DND-41 (cell line): ENCODE measurements around the gene PLPPR1.

Experiments used
- ATAC-seq: fragments of 200-7000 bp; cut with Tn5 transposase; 3 replicates; pipeline ENCODE4 v1.9.1; 2021; ENCODE audit warnings: low read depth; ENCODE audit not compliant: insufficient read depth
- DNase-seq: peaks from one replicate; pipeline ENCODE4 v3.0.0-alpha.2; 2020
- H2AFZ ChIP-seq: 2 replicates; pipeline ENCODE4 v1.6.0; 2012; ENCODE audit warnings: low read depth, low read length
- H3K27ac ChIP-seq: 2 replicates; pipeline ENCODE4 v1.5.1; 2012; ENCODE audit warnings: low read length, inconsistent platforms
- H3K27me3 ChIP-seq: fragments of 200-600 bp; sonication (generic); 2 replicates; pipeline ENCODE4 v1.6.0; 2012; ENCODE audit warnings: low read length, mild to moderate bottlenecking, inconsistent platforms; ENCODE audit not compliant: insufficient read depth, poor library complexity
- H3K36me3 ChIP-seq: 2 replicates; pipeline ENCODE4 v1.5.1; 2012; ENCODE audit warnings: low read length, inconsistent platforms; ENCODE audit not compliant: insufficient read depth
- H3K4me1 ChIP-seq: 2 replicates; pipeline ENCODE4 v1.5.1; 2012; ENCODE audit warnings: mild to moderate bottlenecking, low read length; ENCODE audit not compliant: insufficient read depth
- H3K4me2 ChIP-seq: 2 replicates; pipeline ENCODE4 v1.6.0; 2012; ENCODE audit warnings: mild to moderate bottlenecking, moderate library complexity, low read length, inconsistent platforms; ENCODE audit not compliant: insufficient read depth
- H3K4me3 ChIP-seq, 2 experiments: fragments of 200-600 bp in 1 of 2; shearing (Covaris generic) in 1 of 2; 2 replicates each; pipeline ENCODE4 v1.5.1; 2012 to 2016; ENCODE audit warnings: inconsistent platforms in 2 of 2, low read length in 2 of 2, mild to moderate bottlenecking in 2 of 2, low read depth in 1 of 2, moderate library complexity in 1 of 2
- H3K79me2 ChIP-seq: 2 replicates; pipeline ENCODE4 v1.6.0; 2012; ENCODE audit warnings: low read length, inconsistent platforms; ENCODE audit not compliant: insufficient read depth
- H3K9ac ChIP-seq: 2 replicates; pipeline ENCODE4 v1.6.0; 2012; ENCODE audit warnings: low read depth, mild to moderate bottlenecking, inconsistent platforms, low read length, moderate library complexity
- H3K9me3 ChIP-seq: 2 replicates; pipeline ENCODE4 v1.5.1; 2012; ENCODE audit warnings: low read length, moderate library complexity, mild to moderate bottlenecking, inconsistent platforms; ENCODE audit not compliant: insufficient read depth, severe bottlenecking
- H4K20me1 ChIP-seq: 2 replicates; pipeline ENCODE4 v1.6.0; 2012; ENCODE audit warnings: low read length; ENCODE audit not compliant: insufficient read depth
- EZH2 ChIP-seq: IDR thresholded peaks from 3 replicates; pipeline ENCODE4 v1.6.1; 2012; ENCODE audit warnings: borderline replicate concordance, low read depth, mild to moderate bottlenecking, moderate library complexity, low read length, inconsistent platforms; ENCODE audit not compliant: severe bottlenecking
- TF ChIP-seq, protein P1 (sequence below): IDR thresholded peaks from 2 replicates; pipeline ENCODE4 v1.5.1; 2012; ENCODE audit warnings: borderline replicate concordance, low read length, moderate library complexity, mild to moderate bottlenecking; ENCODE audit not compliant: poor library complexity, severe bottlenecking; ENCODE audit errors: extremely low read depth

The PLPPR1 gene

DNA sequence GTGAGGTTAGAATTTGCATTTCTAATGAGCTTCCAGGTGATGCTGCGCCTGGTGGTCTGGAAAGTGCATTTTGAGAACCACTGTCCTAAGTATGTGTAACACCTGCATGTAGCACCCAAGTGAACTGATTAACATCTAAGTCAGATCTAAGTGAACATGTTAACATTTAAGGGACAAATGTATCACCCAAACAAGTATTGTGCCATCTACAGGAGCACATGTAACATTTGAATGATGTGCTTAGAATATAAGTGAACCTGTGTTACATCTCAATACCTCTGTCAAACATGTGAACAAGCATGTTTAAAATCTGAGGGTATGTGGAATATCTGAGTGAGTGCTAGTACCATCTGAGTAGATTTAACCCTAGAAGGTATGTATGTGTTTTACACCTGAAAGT lies 68.7 kb downstream of the PLPPR1 start:
- H2AFZ ChIP-seq = no peak overlapping the region
- H3K4me2 ChIP-seq = no peak overlapping the region
- no peak for TF ChIP-seq EZH2
- TF ChIP-seq, protein P1, sequence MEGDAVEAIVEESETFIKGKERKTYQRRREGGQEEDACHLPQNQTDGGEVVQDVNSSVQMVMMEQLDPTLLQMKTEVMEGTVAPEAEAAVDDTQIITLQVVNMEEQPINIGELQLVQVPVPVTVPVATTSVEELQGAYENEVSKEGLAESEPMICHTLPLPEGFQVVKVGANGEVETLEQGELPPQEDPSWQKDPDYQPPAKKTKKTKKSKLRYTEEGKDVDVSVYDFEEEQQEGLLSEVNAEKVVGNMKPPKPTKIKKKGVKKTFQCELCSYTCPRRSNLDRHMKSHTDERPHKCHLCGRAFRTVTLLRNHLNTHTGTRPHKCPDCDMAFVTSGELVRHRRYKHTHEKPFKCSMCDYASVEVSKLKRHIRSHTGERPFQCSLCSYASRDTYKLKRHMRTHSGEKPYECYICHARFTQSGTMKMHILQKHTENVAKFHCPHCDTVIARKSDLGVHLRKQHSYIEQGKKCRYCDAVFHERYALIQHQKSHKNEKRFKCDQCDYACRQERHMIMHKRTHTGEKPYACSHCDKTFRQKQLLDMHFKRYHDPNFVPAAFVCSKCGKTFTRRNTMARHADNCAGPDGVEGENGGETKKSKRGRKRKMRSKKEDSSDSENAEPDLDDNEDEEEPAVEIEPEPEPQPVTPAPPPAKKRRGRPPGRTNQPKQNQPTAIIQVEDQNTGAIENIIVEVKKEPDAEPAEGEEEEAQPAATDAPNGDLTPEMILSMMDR = no peak
- no peak overlapping the region for H3K9ac ChIP-seq
- no peaks in the 10 kb centered on the region for H3K4me1 ChIP-seq
- DNase-seq (no peak), ATAC-seq (no peak)
- no peaks in the 10 kb centered on the region for H3K79me2 ChIP-seq
- no peak overlapping the region for H3K27ac ChIP-seq
- no peaks in the 10 kb centered on the region for H3K36me3 ChIP-seq
- no peak overlapping the region for H3K4me3 ChIP-seq
- H4K20me1 ChIP-seq = no peaks in the 10 kb centered on the region
- H3K27me3 ChIP-seq = no peaks in the 10 kb centered on the region
- H3K9me3 ChIP-seq = no peaks in the 10 kb centered on the region

DNA sequence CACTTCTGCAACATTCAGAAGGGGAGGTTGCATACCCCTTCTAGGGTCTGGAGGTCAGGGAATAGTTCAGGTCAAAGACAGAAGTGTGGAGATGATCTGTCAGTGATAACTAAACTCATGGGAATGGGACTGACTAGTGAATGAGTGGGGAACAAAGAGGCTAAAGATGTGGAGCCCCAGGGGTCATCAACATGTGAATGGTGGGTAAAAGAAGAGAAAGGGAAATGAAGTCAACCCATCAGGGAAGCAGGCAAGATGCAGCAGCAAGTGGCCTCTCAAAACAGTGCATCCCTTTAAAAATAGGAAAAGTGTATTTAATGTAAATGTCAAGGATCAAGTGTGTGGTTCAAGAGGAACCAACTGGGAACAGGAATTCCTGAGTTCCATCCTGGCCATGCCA lies 69.9 kb downstream of the PLPPR1 start:
- no peak for TF ChIP-seq EZH2
- Histone ChIP-seq H3K27me3 (no peaks in the 10 kb centered on the region), H4K20me1 (no peaks in the 10 kb centered on the region), H3K27ac (no peak overlapping the region), H3K4me3 (no peak overlapping the region), H2AFZ (no peak overlapping the region), H3K9ac (no peak overlapping the region), H3K36me3 (no peaks in the 10 kb centered on the region), H3K79me2 (no peaks in the 10 kb centered on the region), H3K4me2 (no peak overlapping the region), H3K9me3 (no peaks in the 10 kb centered on the region), H3K4me1 (no peaks in the 10 kb centered on the region)
- DNase-seq = no peak
- no peak for ATAC-seq

DNA sequence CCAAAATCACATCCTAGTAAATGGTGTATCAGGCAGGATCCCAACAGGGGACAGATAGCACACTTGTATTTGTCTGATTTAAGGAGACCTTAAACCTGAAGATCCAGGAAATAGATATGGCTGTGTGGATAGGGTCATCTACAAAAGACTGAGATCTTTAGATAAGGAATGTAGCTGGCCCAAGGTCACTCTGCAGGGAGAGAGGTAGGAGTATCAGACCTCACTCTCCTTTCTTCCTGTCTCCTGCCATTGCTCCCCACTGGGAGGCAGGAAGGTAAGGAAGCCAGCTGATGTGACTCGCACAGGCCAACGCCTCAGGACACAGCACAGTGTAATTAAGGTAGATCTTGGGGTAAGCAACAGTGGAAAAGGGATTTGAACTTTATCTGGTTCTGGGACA lies 85.8 kb downstream of the PLPPR1 start:
- no peaks in the 10 kb centered on the region for H4K20me1 ChIP-seq
- no peaks in the 10 kb centered on the region for H3K36me3 ChIP-seq
- no peaks in the 10 kb centered on the region for H3K9me3 ChIP-seq
- no peak overlapping the region for H3K27ac ChIP-seq
- H3K4me3 ChIP-seq = no peak overlapping the region
- no peaks in the 10 kb centered on the region for H3K27me3 ChIP-seq
- no peak overlapping the region for H3K9ac ChIP-seq
- no peaks in the 10 kb centered on the region for H3K4me1 ChIP-seq
- H3K79me2 ChIP-seq = no peaks in the 10 kb centered on the region
- ATAC-seq (no peak), DNase-seq (no peak)
- H2AFZ ChIP-seq = no peak overlapping the region
- no peak overlapping the region for H3K4me2 ChIP-seq
- TF ChIP-seq EZH2 = no peak
- TF ChIP-seq, protein P1 = no peak

DNA sequence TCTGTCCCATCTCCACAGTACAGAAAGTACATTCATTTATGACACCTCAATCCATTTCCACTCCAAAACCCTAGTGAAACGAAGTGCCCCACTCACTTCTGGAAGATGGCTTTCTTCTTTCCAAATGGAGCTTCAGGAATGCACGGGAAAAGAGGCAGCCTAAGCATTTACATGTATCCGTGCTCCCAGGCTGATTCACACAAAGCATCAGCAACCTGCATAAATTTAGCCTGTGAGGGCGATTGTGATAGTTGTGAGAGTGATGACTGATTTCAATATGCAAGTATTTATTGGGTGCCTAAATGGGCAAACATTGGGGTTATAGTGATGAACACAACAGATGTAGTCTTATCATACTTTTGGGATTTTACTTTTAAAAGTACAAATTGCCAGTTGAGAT lies 86.6 kb downstream of the PLPPR1 start:
- no peak for DNase-seq
- H3K4me1 ChIP-seq = no peaks in the 10 kb centered on the region
- no peak overlapping the region for H3K9ac ChIP-seq
- no peak for TF ChIP-seq EZH2
- TF ChIP-seq, protein P1 = no peak
- no peak overlapping the region for H3K4me3 ChIP-seq
- no peaks in the 10 kb centered on the region for H3K36me3 ChIP-seq
- no peaks in the 10 kb centered on the region for H3K9me3 ChIP-seq
- H4K20me1 ChIP-seq = no peaks in the 10 kb centered on the region
- ATAC-seq = no peak
- no peaks in the 10 kb centered on the region for H3K79me2 ChIP-seq
- no peaks in the 10 kb centered on the region for H3K27me3 ChIP-seq
- no peak overlapping the region for H2AFZ ChIP-seq
- no peak overlapping the region for H3K27ac ChIP-seq
- no peak overlapping the region for H3K4me2 ChIP-seq
